NCI-H524 treated with DMSO at 0.1 percent for 48 hours (cell line): ENCODE data around the gene ALDOC.
"Not testable (repeated sequence)": the region's sequence is repeated elsewhere in the genome, so short reads cannot be mapped to it uniquely, and the experiment has no call there.

Source experiments
- DNase-seq: peaks from one replicate; lab custom pipeline; 2025; lab: John Stamatoyannopoulos, UW

Gene ALDOC

DNA sequence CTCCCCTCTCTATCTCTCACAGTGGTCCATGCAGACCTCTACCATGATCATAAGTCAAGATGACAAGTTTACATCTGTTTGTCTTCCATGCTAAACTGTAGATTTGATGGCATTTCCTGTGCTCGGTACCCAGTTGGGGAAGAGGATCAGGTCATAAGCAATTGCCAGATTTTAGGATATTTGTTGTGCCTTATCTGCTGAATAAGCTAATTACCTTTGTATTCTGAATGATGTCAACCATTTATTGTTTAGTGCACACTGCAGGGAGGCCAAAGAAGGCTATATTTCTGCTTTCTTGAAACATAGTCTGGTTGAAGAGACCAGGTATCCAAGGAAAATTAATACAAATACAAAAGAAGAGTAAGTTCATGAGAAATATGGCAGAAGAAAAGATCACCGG, 5.8 kb upstream of the ALDOC start:
- DNase-seq, result no peak

GRCh38 chr17:28580959-28581358, 4.3 kb upstream of the ALDOC start:
- DNase-seq, result no peak

DNA sequence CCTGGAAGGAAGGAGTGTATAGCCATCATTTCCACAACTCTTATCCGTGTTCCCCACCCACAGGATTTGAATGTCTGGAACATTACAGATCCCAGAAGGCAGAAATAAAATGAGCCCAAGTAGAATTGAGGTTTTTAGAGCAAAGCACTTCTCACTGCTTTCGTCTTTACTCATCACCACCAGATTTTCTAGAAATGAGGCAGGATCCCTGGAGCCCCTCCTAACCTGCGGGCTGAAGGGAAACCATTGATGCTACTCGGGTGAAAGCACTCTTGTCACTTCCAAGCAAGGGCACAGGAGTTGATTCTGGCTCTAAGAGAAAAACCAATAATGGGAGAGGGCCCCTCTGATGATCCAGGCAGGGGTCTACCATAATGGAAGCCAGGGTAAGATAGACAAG, 2.8 kb upstream of the ALDOC start:
- no peak for DNase-seq

GRCh38 chr17:28578246-28579195, 1.8 kb upstream of the ALDOC start:
- no peak for DNase-seq

DNA sequence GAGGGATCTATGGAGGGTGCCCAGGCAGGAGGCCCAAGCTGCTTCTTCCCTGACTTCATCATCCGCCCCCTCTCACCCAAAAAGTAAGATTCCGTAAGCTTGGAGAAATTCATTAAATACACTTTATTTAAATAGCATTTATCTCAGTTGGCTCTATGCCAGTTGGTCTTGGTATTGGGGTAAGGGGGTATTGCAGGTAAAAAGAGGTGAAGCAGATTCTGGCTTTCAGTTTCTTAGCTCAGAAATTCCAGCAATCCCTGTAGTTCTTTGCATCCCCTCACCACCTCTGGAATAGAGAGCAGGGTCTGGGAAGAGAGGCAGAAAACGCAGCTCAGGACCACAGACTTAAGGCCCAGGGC, 750 bp upstream of the ALDOC start:
- no peak for DNase-seq

DNA sequence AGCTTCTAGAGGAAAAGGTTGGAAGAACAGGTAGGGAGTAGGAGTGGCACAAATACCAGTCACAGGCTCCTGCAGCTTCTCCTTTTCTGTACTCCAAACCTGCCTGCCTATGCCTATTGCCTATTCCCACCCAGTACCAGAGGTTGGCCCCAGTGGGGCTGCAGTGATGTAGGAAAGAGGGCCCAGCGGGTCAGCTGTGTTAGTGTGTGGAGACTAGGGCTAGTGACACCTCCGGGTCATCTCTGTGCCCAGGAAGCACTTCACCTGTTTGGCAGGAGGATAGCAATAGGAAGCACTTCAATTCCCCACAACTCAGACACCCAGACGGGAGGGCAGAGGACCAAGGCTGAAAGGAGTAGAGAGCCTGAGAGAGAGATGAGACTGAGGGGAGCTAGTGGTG, 679 bp downstream of the ALDOC start:
- not testable (repeated sequence) for DNase-seq

DNA sequence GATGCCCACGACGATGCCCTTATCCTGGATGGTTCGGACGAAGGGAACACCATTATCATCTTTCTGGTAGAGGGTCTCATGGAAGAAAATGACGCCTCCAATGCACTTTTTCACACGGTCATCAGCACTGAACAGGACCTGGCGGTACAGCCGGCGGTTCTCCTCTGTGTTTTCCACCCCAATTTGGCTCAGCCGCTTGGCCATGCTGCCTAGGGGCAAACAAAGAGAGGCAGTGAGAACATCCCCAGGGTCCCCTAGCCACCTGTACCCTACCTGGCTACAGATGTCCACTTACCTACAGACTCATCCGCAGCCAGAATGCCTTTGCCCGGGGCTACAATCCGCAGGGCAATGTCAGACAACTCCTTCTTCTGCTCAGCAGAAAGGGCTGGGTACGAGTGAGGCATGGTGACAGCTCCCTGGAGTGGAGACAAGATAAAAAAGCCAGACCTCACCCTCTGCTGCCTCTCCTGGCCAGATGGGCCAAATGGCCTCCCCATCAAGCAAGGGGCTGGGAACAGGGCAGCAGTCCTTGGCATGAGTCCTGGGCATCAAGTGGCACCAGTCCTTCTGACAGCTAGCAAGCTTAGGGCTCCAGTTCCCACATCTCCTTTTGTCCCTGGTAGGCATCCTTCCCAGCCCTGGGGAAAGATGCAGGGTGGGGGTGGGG, 1.4 kb downstream of the ALDOC start:
- no peak for DNase-seq

DNA sequence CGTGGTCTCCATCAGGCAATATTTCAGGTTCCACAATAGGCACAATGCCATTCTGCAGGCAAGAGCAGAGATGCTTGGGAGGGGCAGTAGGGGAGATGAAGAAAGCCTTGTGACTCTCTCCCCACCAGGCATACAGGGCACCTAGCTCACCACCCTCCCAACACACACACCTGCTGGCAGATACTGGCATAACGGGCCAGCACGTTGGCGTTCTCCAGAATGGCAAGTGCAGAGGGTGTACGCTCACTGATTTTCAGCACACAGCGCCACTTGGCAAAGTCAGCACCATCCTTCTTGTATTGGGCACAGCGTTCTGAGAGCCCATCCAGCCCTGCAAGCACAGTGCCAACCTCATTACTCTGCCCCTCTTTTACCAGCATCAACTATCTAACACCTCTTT, 2.2 kb downstream of the ALDOC start:
- DNase-seq, result no peak

- DNase-seq, result no peak
Observed at GRCh38 chr17:28573966-28574480, 2.7 kb downstream of the ALDOC start.

GRCh38 chr17:28573521-28573920, 3.2 kb downstream of the ALDOC start:
- DNase-seq, result no peak

DNA sequence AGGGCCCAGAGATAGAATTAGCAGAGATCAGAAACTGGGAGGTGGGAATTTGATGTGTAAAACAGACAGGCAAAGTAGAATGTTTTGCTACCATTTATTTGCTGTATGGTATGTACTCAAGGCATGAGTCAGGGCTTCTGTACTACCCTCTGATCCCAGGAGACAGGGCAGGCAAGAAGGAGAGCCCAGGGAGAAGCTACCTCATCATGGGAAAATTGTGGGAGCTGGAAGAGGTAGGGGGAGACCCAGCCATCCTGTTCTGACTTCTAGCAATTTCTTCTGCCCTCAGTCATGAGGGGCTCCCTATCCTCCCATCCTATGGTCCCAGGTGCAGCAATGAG, 3.7 kb downstream of the ALDOC start:
- no peak for DNase-seq

DNA sequence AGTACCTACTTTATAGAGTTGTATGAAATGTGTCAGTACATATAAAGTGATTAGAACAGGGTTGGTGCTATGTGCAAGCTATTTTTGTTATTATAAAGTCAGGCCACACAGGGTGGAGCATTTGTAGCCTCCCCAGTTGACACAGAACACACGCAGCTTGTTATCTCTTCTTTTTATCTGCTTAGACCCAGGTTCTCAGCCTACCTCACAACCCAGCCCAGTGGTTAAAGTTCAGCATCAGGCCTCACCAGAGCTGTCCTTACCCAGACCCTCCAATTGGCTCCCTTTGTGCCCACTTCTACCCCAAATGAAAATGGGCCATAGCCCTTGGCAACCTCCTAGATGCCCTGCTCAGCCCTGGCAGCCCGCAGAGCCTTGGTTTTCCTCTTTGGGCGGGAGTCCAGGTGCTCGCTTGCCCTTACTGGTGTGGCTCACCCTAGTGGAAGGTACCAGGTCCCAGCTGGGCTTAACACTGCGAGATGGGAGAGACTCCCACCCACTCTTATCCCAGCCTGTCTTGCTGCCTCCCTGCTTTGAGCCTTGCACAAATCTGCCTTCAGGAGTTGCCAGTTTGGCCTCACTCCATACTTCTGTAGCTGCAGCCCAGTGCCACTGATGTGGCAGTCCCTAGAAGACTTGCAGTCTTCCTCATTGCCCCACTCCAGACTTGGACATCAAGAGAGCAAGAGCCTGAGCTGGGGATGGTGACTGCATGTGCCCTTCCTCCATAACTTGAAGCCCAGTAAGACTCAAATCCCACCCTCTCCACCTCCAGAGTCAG, 4.2 kb downstream of the ALDOC start:
- DNase-seq, result no peak

- peak; percentile 93 for DNase-seq
Observed at GRCh38 chr17:28571361-28572122, 5.2 kb downstream of the ALDOC start, which contains the start of gene PIGS. Gene PIGS (minus strand): TSS chr17:28571524. CDS start chr17:28571496, 28 bp downstream.

- no peak for DNase-seq
Observed at GRCh38 chr17:28570716-28571360, 5.9 kb downstream of the ALDOC start.

GRCh38 chr17:28569446-28569845, 7.2 kb downstream of the ALDOC start:
- no peak for DNase-seq

DNA sequence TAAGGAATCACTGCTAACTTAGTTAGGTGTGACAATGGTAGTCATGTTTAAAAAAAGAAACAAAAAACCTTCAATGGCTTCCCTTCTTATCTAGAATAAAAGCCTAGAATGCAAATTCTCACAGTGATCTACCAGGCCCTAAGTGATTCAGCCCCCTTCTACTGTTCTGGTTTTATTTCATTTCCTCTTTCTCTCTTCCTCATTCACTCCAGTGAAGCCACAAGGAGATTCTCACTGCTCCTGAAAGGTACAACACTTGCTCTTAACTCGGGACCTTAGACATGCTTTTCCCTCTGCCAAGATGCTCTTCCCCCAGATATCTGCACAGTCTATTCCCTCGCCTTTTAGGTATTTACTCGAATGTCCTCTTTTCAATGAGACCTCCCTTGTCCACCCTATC, 9.1 kb downstream of the ALDOC start:
- no peak for DNase-seq

DNA sequence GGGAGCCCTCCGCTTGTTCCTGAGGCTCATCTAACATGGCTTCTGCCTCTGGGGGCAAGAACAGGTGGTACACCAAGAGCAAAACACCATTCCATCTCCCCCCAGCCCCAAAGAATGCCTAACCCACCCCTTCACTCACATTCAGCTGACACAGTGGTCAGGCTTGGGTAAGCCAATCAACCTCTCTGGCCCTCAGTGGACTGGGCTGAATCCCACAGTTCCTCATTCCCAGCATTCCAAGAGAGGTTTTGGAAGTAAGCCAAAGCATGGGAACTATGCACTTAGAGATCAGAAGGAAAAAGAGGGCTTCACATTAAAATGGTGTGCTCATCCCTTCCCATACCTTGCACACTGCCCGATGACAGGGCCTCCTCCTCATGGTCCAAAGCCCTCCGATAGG, 13.2 kb downstream of the ALDOC start:
- DNase-seq, result no peak

GRCh38 chr17:28555022-28555421, 21.7 kb downstream of the ALDOC start:
- DNase-seq, result no peak

GRCh38 chr17:28554565-28554964, 22.1 kb downstream of the ALDOC start:
- no peak for DNase-seq

DNA sequence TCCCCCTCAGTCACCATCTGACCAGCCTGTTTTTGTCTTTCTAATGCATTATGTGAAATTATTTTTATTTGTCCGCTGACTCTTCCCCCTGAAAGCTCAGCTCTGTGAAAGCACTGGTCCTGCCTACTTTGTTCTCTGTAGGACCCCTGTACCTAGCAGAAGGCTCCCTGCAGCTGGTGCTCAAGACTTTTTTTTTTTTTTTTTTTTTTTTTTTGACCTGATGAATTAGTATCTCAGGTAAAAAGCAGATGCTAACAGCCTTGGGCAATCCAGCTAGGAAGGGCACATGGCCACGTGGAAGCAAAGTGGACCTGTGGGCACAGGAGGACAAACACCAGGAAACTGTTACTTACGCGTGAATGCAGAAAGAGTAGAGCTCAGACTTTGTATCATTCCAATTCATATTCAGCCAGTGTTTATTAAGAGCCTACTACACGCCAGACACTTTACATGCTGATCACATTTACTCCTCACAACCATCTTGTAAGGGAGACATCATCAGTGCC, 23.6 kb downstream of the ALDOC start:
- DNase-seq, result no peak
